ENCODE results near the gene ABHD4.

The ABHD4 gene

GRCh38 chr14:22573804-22574203 is 24.3 kb upstream of the ABHD4 start:
- Histone ChIP-seq H3K4me1 (ENCODE audit: insufficient read depth, low read length, poor library complexity, severe bottlenecking) (peaks cover 13% of the 10 kb centered on the region), H3K79me2 (ENCODE audit: insufficient read depth, low read length) (peaks cover 14% of the 10 kb centered on the region), H3K9me3 (ENCODE audit: insufficient read depth, low read depth, low read length) (no peaks in the 10 kb centered on the region), H3K9ac (ENCODE audit: low read depth, low read length, poor library complexity, severe bottlenecking) (no peak overlapping the region), H3K4me3 (ENCODE audit: low read length, poor library complexity, severe bottlenecking) (no peak overlapping the region), H3K27me3 (ENCODE audit: insufficient read depth, low read length, poor library complexity, severe bottlenecking) (no peaks in the 10 kb centered on the region), H3F3A (ENCODE audit: low read depth) (no peaks in the 10 kb centered on the region), H3K4me2 (ENCODE audit: low read depth, low read length, poor library complexity, severe bottlenecking) (no peak overlapping the region), H4K20me1 (ENCODE audit: insufficient read depth, low read length, poor library complexity, severe bottlenecking) (no peaks in the 10 kb centered on the region), H3K9me2 (replicated peaks; ENCODE audit: low read depth, low read length) (no peaks in the 10 kb centered on the region), H2AFZ (ENCODE audit: low read length) (no peak overlapping the region), H3K36me3 (ENCODE audit: insufficient read depth, low read length) (peaks cover 24% of the 10 kb centered on the region)
- TF ChIP-seq CTCF (conservative IDR thresholded peaks at IDR 0.05; ENCODE audit: low read length) (no peak), EZH2phosphoT487 (IDR thresholded peaks at IDR 0.05; ENCODE audit: borderline replicate concordance) (no peak)

GRCh38 chr14:22577334-22577908 is 20.7 kb upstream of the ABHD4 start:
- Histone ChIP-seq H3K4me2 (ENCODE audit: low read depth, low read length, poor library complexity, severe bottlenecking) (no peak overlapping the region), H3K9me2 (replicated peaks; ENCODE audit: low read depth, low read length) (no peaks in the 10 kb centered on the region), H3F3A (ENCODE audit: low read depth) (no peaks in the 10 kb centered on the region), H3K4me1 (ENCODE audit: insufficient read depth, low read length, poor library complexity, severe bottlenecking) (no peaks in the 10 kb centered on the region), H3K9ac (ENCODE audit: low read depth, low read length, poor library complexity, severe bottlenecking) (no peak overlapping the region), H3K27me3 (ENCODE audit: insufficient read depth, low read length, poor library complexity, severe bottlenecking) (no peaks in the 10 kb centered on the region), H3K4me3 (ENCODE audit: low read length, poor library complexity, severe bottlenecking) (no peak overlapping the region), H2AFZ (ENCODE audit: low read length) (no peak overlapping the region), H3K79me2 (ENCODE audit: insufficient read depth, low read length) (peaks cover 2% of the 10 kb centered on the region; the same call in 1 of the 2 replicates), H3K36me3 (ENCODE audit: insufficient read depth, low read length) (peaks cover 17% of the 10 kb centered on the region; the same call in 1 of the 2 replicates), H4K20me1 (ENCODE audit: insufficient read depth, low read length, poor library complexity, severe bottlenecking) (no peaks in the 10 kb centered on the region), H3K9me3 (ENCODE audit: insufficient read depth, low read depth, low read length) (no peaks in the 10 kb centered on the region)
- no peak for TF ChIP-seq CTCF (conservative IDR thresholded peaks at IDR 0.05; ENCODE audit: low read length)
- TF ChIP-seq EZH2phosphoT487 (IDR thresholded peaks at IDR 0.05; ENCODE audit: borderline replicate concordance), result no peak

- no peak for TF ChIP-seq EZH2phosphoT487 (IDR thresholded peaks at IDR 0.05; ENCODE audit: borderline replicate concordance)
- no peak for TF ChIP-seq CTCF (conservative IDR thresholded peaks at IDR 0.05; ENCODE audit: low read length)
- Histone ChIP-seq H4K20me1 (ENCODE audit: insufficient read depth, low read length, poor library complexity, severe bottlenecking) (no peaks in the 10 kb centered on the region), H3K79me2 (ENCODE audit: insufficient read depth, low read length) (peaks cover 16% of the 10 kb centered on the region), H3K4me1 (ENCODE audit: insufficient read depth, low read length, poor library complexity, severe bottlenecking) (peaks cover 14% of the 10 kb centered on the region), H3K4me3 (ENCODE audit: low read length, poor library complexity, severe bottlenecking) (no peak overlapping the region), H2AFZ (ENCODE audit: low read length) (no peak overlapping the region), H3K9ac (ENCODE audit: low read depth, low read length, poor library complexity, severe bottlenecking) (no peak overlapping the region), H3K4me2 (ENCODE audit: low read depth, low read length, poor library complexity, severe bottlenecking) (no peak overlapping the region), H3K9me3 (ENCODE audit: insufficient read depth, low read depth, low read length) (no peaks in the 10 kb centered on the region), H3F3A (ENCODE audit: low read depth) (peaks cover 5% of the 10 kb centered on the region), H3K36me3 (ENCODE audit: insufficient read depth, low read length) (peaks cover 3% of the 10 kb centered on the region; the same call in 1 of the 2 replicates), H3K9me2 (replicated peaks; ENCODE audit: low read depth, low read length) (no peaks in the 10 kb centered on the region), H3K27me3 (ENCODE audit: insufficient read depth, low read length, poor library complexity, severe bottlenecking) (no peaks in the 10 kb centered on the region)
These were observed 18.9 kb upstream of the ABHD4 start for GRCh38 chr14:22579236-22579635.
